NCI-H2029 (cell line): ENCODE measurements around the gene GAN.
"Not testable (repeated sequence)": the region's sequence is repeated elsewhere in the genome, so short reads cannot be mapped to it uniquely, and the experiment has no call there.

Source experiments
- DNase-seq: peaks from one replicate; lab custom pipeline; 2025; lab: John Stamatoyannopoulos, UW

Gene GAN

GRCh38 chr16:81399909-81400308 lies 85.1 kb downstream of the GAN start:
- DNase-seq: no peak

DNA sequence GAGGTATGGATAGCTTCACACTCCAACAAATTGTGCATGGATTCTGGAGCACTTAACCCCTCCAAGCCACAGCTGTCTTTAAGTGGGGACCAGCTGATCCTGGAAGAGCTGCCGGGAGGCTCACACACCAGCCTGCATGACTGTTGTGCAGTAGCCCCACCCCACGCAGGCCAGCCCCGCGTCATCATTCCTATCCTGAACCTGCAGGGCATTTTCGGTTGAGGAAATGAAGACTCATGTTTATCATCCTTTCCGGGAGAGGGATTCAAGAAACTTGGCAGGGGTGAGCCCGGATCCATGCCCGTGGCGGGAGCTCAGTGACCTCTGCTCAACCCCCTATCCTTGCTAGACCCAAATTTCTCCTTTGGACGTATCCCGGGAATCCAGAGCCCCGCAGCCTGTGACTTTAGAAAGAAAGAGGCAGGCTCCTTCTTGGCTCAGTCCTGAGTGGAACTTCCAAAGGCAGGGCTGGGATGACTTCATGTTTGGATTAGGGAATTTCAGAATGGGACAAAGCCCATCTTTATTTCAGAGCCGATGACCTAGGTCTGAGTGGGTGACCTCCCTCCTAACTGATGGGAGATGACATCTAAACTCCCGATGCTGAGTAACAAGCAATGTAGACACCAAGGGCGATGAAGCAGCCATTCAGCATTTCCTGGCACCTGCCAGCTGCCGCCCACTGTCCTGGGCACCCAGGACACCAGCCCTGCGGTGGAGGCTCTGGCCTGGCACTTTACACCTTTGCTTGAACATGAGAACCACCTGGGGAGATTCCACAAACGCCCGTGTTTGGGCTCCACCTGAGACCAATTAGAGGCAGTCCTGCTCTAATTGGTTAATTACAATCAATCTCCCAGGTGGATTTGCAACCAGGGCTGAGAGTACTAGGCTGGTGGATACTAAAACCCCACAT lies 86.5 kb downstream of the GAN start:
- no peak for DNase-seq

DNA sequence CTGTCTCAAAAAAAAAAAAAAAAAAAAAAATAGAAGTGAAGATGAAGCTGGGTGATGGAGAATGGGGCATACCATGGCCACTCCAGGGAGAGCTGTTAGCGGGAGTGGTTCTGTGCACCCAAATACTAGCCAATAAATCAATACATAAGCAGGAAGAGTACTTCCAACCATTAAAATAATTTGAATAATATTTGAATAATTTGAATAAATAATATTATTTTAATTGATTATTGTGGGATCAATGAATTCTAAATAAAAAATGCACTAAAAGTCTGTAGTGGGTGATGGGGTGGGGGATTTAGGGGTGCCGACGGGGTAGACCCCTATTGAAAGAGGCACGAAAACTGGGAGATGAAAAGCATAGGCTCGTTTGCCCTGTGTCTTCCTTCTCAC lies 88.4 kb downstream of the GAN start:
- no peak for DNase-seq

DNA sequence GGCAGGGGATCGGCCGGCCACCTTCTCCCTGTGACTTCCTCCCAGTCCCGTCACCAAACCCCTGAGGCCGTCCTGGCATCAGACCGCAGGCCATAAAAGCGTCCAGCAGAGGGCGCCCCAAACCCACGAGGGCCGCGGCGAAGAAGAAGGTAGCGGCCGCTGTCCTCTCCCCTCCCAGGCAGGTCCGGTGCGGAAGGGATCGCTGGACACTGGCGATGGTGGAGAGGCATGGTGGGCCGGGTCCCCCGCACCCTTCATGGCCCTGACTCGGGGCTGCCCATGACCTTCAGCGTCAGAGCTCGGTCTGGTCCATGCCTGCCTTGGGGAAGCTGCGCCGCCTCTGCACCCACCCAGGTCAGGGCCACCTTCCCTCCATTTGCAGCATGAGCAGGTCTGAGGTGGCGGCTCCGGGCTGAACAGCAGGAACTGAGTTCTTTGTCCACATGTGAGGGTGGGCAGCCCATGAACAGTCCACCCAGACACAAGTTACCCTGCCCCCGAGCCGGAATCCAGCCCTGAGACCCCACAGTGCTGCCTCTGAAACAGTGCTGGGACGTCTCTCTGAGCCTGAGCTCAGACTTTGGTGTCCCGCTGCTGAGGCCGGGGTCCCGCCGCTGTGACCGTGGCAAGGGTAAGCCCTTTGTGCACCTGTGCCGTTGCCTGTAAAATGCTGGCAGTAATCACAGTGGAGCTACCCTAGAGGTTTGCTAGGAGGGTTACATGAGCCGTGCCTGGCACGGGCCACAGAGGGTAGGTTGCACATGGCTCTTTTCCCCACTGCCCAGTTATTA lies 89.0 kb downstream of the GAN start:
- DNase-seq: peak; percentile 20

GRCh38 chr16:81405002-81405401 lies 90.2 kb downstream of the GAN start:
- not testable (repeated sequence) for DNase-seq

DNA sequence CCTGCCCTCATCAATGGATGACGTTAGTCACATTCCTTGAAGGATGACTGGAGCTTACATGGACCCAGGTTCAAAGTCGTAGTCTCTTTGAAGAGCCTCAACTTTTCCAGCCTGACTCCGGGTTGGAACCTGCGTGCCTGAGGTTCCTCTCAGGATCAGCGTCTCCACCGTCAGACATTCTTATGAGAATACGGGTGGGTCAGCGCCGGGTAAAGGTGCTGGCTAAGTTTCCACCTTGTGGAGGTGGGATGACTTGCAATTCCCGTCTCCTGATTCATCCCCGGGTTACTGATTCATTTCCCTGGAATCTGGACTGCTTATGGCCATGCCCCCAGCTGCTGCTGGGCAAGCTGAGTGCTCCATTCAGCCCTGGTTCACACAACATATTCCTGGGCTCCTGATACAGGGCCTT lies 90.9 kb downstream of the GAN start:
- no peak for DNase-seq

DNA sequence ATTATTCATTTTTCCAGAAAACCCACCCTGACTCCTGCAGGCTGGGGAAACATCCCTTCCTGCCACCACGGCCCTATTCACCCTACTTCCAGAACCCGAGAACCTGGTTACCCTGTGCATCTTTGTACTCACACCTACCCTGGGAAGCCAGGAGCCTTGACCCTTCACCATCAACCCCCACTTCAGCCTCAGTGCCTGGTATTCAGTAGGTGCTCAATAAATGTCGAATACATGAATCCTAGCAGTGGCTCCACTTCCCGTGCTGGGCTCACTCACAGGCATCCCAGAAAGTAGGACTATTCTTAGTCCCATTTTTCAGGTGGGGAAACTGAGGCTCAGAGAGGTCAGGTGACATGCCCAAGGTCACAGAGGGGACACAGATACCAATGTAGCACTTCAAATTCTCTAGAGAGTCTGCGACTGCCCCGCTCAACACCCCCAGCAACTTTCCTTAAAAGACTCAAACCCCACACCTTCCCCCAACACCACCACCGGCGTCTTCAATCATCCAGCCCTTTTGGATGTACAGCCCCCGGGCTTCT lies 93.7 kb downstream of the GAN start:
- no peak for DNase-seq

- no peak for DNase-seq
These were observed 94.3 kb downstream of the GAN start for GRCh38 chr16:81409016-81409556.

DNA sequence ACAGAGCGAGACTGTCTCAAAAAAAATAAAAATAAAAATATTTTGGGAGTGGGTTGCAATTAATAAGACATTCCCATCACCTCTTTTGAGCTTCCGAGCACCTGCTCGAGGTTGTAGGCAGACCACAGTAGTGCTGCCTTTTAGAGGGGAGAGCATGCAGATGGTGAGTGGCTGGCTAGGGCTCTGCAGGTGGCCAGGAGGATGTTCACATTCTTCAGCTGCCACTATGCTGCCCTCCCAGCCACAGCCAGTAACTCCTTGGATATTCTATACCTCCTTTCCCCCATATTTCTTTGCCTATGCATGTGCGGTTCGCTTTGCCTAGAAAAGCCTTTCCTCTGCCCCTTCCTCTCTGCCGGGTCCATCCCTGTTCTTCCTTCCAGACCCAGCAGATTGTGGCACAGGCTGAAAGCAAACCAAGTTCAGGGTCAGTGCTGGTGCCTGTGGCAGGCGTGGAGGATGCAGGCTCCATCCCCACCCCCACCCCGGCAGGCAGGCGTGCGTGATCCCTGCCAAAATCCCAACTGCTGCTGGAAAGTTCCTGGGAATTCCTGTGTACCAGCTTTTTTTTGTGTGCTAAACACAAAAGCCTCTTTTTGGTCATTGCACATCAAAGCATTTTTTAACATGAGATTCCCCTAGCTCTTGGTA lies 96.0 kb downstream of the GAN start:
- no peak for DNase-seq

GRCh38 chr16:81413245-81413990 lies 98.7 kb downstream of the GAN start:
- DNase-seq: no peak

- DNase-seq: no peak
These were observed 101.0 kb downstream of the GAN start for GRCh38 chr16:81415751-81416150.

GRCh38 chr16:81416749-81417148 lies 102.0 kb downstream of the GAN start:
- no peak for DNase-seq

DNA sequence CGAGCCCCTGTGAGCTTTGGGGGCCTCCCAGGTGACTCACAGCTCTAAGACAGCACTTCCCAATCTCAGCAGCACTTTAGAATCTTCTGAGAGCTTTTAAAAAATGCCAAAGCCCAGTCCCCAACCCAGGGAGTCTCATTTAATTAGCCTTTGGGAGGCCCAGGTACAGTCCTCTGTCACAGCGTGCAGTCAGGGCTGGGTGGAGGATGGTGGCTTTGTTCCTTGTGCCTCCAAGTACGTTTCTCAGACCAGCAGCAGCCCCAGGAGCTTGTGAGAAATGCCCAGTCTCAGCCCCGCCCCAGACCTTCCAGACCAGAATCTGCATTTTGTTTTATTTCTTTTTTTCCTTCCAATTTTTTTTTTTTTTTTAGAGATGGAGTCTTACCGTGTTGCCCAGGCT lies 102.4 kb downstream of the GAN start:
- DNase-seq: no peak

- no peak for DNase-seq
These were observed 105.0 kb downstream of the GAN start for GRCh38 chr16:81419806-81420205.

DNA sequence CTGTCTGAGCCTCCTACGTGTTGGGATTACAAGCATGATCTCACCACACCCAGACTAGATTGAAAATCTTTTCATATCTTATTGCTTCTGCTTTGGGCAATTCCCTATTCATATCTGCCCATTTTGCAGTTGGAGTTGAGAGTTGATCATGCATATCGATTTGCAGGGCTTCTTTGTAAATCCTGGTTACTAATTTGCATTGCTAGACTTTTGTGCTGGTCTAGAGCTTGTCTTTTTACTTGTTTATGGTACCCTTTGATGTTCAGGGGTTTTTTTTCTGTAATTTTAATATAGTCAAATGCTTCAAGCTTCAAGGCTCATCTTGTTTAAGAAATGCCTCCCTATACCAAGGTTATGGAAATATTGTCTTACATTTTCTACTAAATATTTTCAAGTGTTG lies 106.4 kb downstream of the GAN start:
- DNase-seq: no peak

DNA sequence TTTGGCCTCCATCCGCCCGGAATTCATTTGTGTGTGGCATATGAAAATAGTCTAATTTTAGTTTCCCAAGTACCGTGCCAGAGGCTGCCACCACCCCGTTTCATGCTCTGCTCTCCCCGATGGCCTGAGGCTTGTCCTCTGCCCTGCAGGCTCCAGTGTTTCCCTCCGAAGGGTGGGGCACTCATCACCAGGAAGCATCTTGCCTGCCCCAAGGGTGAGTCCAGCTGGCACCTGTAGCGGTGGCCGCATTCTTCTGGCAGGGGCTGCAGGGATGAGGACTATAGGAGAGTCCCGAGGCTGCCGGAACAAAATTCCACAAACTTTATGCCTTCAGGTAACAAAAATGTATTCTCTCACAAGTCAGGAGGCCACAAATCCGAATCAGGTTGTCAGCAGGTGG lies 106.8 kb downstream of the GAN start:
- DNase-seq: no peak

DNA sequence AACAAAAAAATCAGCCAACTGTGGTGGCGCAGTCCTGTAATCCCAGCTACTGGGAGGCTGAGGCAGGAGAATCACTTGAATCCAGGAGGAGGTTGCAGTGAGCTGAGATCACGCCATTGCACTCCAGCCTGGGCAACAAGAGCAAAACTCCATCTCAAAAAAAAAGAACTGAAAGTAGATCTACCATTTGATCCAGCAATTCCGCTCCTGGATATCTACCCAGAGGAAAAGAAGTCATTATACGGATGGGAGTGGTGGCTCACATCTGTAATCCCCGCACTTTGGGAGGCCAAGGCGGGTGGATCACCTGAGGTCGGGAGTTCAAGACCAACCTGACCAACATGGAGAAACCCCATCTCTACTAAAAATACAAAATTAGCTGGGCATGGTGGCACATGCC lies 107.4 kb downstream of the GAN start:
- DNase-seq: not testable (repeated sequence)

DNA sequence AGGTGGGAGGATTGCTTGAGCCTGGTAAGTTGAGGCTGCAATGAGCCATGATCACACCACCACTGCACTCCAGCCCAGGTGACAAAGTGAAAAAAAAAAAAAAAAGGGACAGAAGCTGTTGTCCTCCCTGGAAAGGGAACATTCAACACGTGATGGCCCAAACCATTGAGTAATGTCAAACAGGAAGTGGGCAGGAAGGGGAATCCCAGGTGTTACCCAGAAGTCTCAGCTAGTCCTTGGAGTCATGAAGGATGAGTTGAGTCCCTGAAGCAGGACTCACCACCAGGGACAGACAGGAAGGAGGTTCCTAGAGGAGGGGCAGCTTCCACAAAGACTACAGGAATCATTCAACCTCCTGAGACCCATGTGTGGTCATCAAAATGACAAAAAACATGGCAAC lies 110.0 kb downstream of the GAN start:
- no peak for DNase-seq

- no peak for DNase-seq
These were observed 112.5 kb downstream of the GAN start for GRCh38 chr16:81427219-81427618.

DNA sequence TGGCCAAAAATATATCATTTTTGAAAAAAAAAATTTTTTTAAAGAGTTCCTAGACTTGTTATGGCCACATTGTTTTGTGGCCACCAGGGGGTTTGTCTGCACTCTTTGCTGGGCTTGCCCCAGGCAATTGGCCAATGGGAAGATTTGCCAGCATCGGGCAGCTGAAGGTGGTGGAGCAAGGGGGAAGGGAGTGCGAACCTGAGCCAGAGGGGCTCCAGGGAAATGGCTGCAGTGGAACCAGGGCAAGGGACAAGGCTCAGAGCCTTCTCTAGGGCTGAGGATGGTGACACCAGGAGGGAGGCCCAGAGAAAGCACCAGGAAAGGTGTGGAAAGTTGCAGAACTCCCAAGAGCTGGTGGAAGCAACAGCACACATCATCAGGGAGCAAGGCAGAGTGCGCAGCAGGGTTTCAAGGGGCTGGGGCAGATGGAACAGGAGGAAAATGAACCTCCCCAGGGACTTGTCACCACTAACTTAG lies 114.3 kb downstream of the GAN start:
- DNase-seq: no peak
